Measurements from ENCODE around the gene ACSL5. TPM values are rescaled to one million over a fixed set of nuclear protein-coding genes. Genes with fewer than 3 reads are reported as not detected.

Gene ACSL5
- polyA plus RNA-seq, 1 donor: 361 TPM

Other genes starting within 250 kb of the ACSL5 start
- 18.1 TPM for gene GPAM, start 190.4 kb upstream of the ACSL5 start, polyA plus RNA-seq
- 0.09 TPM for gene TECTB, start 90.7 kb upstream of the ACSL5 start, polyA plus RNA-seq
- 60.6 TPM for gene ZDHHC6, start 72.8 kb downstream of the ACSL5 start, polyA plus RNA-seq
- gene VTI1A, start 73.1 kb downstream of the ACSL5 start, polyA plus RNA-seq: 17.2 TPM